Panc1 (cell line): ENCODE results near the gene NFE2L3. TPM values are rescaled to one million over a fixed set of nuclear protein-coding genes. Genes with fewer than 3 reads are reported as not detected.

Source experiments
- ATAC-seq: fragments of 200-7000 bp; cut with Tn5 transposase; 2 replicates; pipeline ENCODE4 v1.9.1; 2020; ENCODE audit warnings: mild to moderate bottlenecking, moderate library complexity
- BruUV-seq: library from RNA; stranded (reverse); fragments of 400-500 nt; replicated peaks from 2 replicates; lab custom pipeline; 2021; lab: Mats Ljungman, UMichigan
- CTCF ChIA-PET: fragments of 300-600 bp; sonication (Branson Sonifier 250); formaldehyde crosslinking; loops from one replicate; lab custom pipeline; 2022; ENCODE audit warnings: antibody characterized with exemption; lab: Charles Lee
- POLR2A ChIA-PET: fragments of 300-600 bp; sonication (Branson Sonifier 250); formaldehyde crosslinking; loops from one replicate; lab custom pipeline; 2022; ENCODE audit warnings: antibody characterized with exemption; lab: Charles Lee
- DNase-seq: peaks from one replicate; pipeline ENCODE4 v3.0.0-alpha.2; 2010; ENCODE audit warnings: low read depth, low spot score
- H3K27ac ChIP-seq: 2 replicates; pipeline ENCODE4 v1.5.1; 2011; ENCODE audit warnings: mild to moderate bottlenecking, low read length, inconsistent platforms
- H3K27me3 ChIP-seq: fragments of 200-500 bp; sonication (Bioruptor generic); 2 replicates; pipeline ENCODE4 v1.6.0; 2014; ENCODE audit warnings: low read length, inconsistent platforms; ENCODE audit not compliant: control insufficient read depth, insufficient read depth
- H3K36me3 ChIP-seq: fragments of 200-500 bp; sonication (Bioruptor generic); 2 replicates; pipeline ENCODE4 v1.5.1; 2014; ENCODE audit warnings: inconsistent platforms, mild to moderate bottlenecking, low read length, moderate library complexity; ENCODE audit not compliant: control insufficient read depth, insufficient read depth
- H3K4me1 ChIP-seq: 2 replicates; pipeline ENCODE4 v1.5.1; 2011; ENCODE audit warnings: inconsistent platforms, mild to moderate bottlenecking, low read length, moderate library complexity; ENCODE audit not compliant: control insufficient read depth, insufficient read depth
- H3K4me3 ChIP-seq, 2 experiments: 2 replicates each; pipeline ENCODE4 v1.5.1; 2011 to 2012; ENCODE audit warnings: low read depth in 2 of 2, low read length in 2 of 2, mild to moderate bottlenecking in 2 of 2, inconsistent platforms in 1 of 2, moderate library complexity in 1 of 2
- H3K9me3 ChIP-seq: fragments of 200-500 bp; sonication (Bioruptor generic); 2 replicates; pipeline ENCODE4 v1.5.1; 2014; ENCODE audit warnings: low read depth, mild to moderate bottlenecking, inconsistent platforms, low read length, moderate library complexity; ENCODE audit not compliant: control insufficient read depth, insufficient read depth
- POLR2AphosphoS5 ChIP-seq: IDR thresholded peaks from 2 replicates; pipeline ENCODE4 v1.6.1; 2012; ENCODE audit warnings: mild to moderate bottlenecking, low read depth, low read length, moderate library complexity
- SIN3A ChIP-seq: IDR thresholded peaks from 2 replicates; pipeline ENCODE4 v1.6.1; 2012; ENCODE audit warnings: low read depth, mild to moderate bottlenecking, low read length, moderate library complexity, borderline replicate concordance; ENCODE audit not compliant: insufficient read depth
- TCF7L2 ChIP-seq: IDR thresholded peaks from 2 replicates; pipeline ENCODE4 v1.6.1; 2011; ENCODE audit warnings: mild to moderate bottlenecking, low read depth, low read length, inconsistent platforms
- in situ Hi-C: cut with HindIII; loops from 2 replicates; pipeline ENCODE4 v1.10.0; 2016; ENCODE audit warnings: low sequenced_read_pairs, low pct_unique_long_range_greater_than_20kb
- intact Hi-C: fragments of 100-400 bp; cut with micrococcal nuclease; formaldehyde crosslinking; loops from one replicate; pipeline ENCODE4 v1.10.0; 2022; ENCODE audit not compliant: unreplicated experiment
- total RNA-seq: library from RNA; stranded (reverse); gene quantifications from one replicate; pipeline ENCODE4 v1.2.1, GENCODE V29; 2021; ENCODE audit not compliant: unreplicated experiment
- TF ChIP-seq, protein P1 (sequence below): fragments of 450-650 bp; IDR thresholded peaks from 2 replicates; pipeline ENCODE4 v1.5.1; 2017; ENCODE audit warnings: mild to moderate bottlenecking
- TF ChIP-seq, protein P2 (sequence below), 2 experiments: IDR thresholded peaks; 2 replicates each; pipeline ENCODE4 v1.6.1; 2011 to 2012; ENCODE audit warnings: low read depth in 2 of 2, control low read depth in 1 of 2, low read length in 1 of 2, mild to moderate bottlenecking in 1 of 2, moderate library complexity in 1 of 2; ENCODE audit not compliant: insufficient read depth in 1 of 2

NFE2L3 gene
- total RNA-seq, 1 experiment from 2014 or later, result 78.5 TPM

DNA sequence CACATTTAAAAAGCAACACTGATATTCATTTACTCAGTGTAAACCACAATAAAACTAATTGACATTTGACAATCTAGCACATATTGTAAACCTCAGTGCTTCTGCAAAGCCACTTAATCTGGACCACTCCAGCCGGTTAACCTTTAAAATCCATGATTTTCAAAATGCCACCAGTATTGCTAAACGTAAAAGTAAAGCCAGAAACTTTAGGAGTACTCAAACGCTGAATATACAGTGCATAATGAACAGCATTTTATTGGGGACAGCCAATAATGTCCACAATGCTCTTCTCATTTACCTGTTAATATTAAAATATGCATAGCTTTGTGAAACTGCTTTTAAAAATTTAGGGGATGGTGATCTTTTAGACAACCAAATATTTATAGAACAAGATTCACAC lies 37.7 kb downstream of the NFE2L3 start:
- Histone ChIP-seq H3K4me3 (no peak overlapping the region), H3K27ac (0 out of 2 replicates have a peak overlapping the region, but pooled peaks have one; percentile 44), H3K27me3 (no peaks in the 10 kb centered on the region), H3K36me3 (peaks cover 56% of the 10 kb centered on the region), H3K9me3 (no peaks in the 10 kb centered on the region), H3K4me1 (peaks cover 96% of the 10 kb centered on the region)
- TF ChIP-seq SIN3A, result no peak
- no peak for TF ChIP-seq TCF7L2
- TF ChIP-seq POLR2AphosphoS5, result no peak
- TF ChIP-seq, protein P1, sequence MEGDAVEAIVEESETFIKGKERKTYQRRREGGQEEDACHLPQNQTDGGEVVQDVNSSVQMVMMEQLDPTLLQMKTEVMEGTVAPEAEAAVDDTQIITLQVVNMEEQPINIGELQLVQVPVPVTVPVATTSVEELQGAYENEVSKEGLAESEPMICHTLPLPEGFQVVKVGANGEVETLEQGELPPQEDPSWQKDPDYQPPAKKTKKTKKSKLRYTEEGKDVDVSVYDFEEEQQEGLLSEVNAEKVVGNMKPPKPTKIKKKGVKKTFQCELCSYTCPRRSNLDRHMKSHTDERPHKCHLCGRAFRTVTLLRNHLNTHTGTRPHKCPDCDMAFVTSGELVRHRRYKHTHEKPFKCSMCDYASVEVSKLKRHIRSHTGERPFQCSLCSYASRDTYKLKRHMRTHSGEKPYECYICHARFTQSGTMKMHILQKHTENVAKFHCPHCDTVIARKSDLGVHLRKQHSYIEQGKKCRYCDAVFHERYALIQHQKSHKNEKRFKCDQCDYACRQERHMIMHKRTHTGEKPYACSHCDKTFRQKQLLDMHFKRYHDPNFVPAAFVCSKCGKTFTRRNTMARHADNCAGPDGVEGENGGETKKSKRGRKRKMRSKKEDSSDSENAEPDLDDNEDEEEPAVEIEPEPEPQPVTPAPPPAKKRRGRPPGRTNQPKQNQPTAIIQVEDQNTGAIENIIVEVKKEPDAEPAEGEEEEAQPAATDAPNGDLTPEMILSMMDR, result no peak
- TF ChIP-seq, protein P2, sequence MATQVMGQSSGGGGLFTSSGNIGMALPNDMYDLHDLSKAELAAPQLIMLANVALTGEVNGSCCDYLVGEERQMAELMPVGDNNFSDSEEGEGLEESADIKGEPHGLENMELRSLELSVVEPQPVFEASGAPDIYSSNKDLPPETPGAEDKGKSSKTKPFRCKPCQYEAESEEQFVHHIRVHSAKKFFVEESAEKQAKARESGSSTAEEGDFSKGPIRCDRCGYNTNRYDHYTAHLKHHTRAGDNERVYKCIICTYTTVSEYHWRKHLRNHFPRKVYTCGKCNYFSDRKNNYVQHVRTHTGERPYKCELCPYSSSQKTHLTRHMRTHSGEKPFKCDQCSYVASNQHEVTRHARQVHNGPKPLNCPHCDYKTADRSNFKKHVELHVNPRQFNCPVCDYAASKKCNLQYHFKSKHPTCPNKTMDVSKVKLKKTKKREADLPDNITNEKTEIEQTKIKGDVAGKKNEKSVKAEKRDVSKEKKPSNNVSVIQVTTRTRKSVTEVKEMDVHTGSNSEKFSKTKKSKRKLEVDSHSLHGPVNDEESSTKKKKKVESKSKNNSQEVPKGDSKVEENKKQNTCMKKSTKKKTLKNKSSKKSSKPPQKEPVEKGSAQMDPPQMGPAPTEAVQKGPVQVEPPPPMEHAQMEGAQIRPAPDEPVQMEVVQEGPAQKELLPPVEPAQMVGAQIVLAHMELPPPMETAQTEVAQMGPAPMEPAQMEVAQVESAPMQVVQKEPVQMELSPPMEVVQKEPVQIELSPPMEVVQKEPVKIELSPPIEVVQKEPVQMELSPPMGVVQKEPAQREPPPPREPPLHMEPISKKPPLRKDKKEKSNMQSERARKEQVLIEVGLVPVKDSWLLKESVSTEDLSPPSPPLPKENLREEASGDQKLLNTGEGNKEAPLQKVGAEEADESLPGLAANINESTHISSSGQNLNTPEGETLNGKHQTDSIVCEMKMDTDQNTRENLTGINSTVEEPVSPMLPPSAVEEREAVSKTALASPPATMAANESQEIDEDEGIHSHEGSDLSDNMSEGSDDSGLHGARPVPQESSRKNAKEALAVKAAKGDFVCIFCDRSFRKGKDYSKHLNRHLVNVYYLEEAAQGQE (IDR thresholded peaks at IDR 0.05; ENCODE audit: insufficient read depth in 1 of 2, low read depth in 2 of 2, low read length in 1 of 2), result no peak
- no TSS peak for BruUV-seq
- ChIA-PET CTCF (no interaction called here), POLR2A (interaction anchor here (0.6 kb wide), 1 partner anchor 217 kb away, joined by 12 read pairs; no protein-coding TSS in a partner anchor)
- DNase-seq, result no peak
- intact Hi-C loops (loop anchor here (10.0 kb wide), 2 partner anchors 95 to 175 kb away; no protein-coding TSS in a partner anchor), in situ Hi-C loops (no loop called here)
- no peak for ATAC-seq

DNA sequence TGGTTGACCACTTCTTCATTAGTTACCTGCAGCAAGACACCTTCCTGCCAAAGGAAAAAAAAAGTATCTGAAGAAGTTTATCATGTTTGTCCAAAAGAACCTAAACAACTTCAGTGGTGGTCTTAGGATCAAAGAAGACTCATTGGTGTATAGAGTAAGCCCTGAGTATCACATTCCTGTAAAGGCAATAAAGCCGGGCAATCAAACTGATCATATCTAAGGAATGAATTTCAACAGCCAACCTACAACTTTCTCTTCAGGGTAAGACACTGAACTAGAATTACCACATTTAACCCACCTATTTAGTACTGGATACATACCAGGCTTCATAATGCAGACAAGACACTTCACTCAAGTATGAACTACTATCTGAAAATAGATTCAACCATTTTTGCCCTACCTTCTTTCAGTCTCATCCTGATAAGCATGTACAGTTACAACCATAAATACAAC lies 38.4 kb downstream of the NFE2L3 start:
- H3K27me3 ChIP-seq, result no peaks in the 10 kb centered on the region
- H3K4me3 ChIP-seq, result no peak overlapping the region
- H3K27ac ChIP-seq, result peak overlapping the region; percentile 3; the same call in 1 of the 2 replicates
- POLR2A ChIA-PET, result interaction anchor here (0.7 to 1.4 kb wide), 3 partner anchors 8 to 100 kb away, joined by 3 to 6 read pairs (median 4); no protein-coding TSS in a partner anchor
- no TSS peak for BruUV-seq
- H3K9me3 ChIP-seq, result no peaks in the 10 kb centered on the region
- in situ Hi-C loops, result no loop called here
- ATAC-seq (no peak), DNase-seq (no peak)
- TF ChIP-seq POLR2AphosphoS5, result peak; percentile 58; the same call in 1 of the 2 replicates
- no peak for TF ChIP-seq SIN3A
- no peak for TF ChIP-seq TCF7L2
- CTCF ChIA-PET, result no interaction called here
- intact Hi-C loops, result no loop called here
- H3K4me1 ChIP-seq, result peaks cover 98% of the 10 kb centered on the region
- peaks cover 61% of the 10 kb centered on the region for H3K36me3 ChIP-seq

DNA sequence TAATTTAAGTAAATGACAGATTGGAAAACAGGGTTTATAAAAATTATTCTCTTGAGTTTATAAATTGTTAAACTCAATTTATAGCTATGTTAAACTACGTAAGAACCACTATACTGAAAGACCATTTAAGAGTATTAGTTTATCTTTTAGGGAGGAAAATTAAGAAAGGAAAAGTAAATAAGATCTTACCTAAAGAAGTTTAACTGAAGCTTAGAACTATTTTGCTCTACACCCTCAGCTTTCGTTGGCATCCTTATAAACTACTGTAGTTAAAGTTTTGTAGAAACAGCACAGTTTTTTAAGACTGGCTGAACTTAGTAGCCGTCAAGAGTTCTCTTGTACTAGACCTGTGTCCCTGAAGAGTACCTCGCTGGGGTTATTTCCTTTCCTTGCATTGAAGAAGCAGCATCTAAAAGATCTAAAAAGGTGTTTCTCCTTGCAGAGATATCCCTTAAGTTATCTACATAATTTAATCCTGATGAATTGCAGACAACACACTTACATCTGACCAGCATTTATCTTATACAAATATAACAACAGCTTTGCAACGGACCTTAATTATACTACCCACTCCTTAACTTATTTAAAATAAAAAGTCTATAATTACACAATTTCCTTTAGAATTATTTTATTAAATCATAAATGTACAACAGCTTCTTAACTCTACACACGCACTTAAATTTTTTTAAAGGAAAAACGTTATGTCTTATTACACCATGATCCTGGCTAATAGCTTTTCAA lies 39.4 kb downstream of the NFE2L3 start:
- ATAC-seq (no peak), DNase-seq (no peak)
- in situ Hi-C loops (no loop called here), intact Hi-C loops (no loop called here)
- TF ChIP-seq, protein P2 (IDR thresholded peaks at IDR 0.05; ENCODE audit: insufficient read depth in 1 of 2, low read depth in 2 of 2, low read length in 1 of 2), result no peak
- TF ChIP-seq, protein P1, result no peak
- TF ChIP-seq TCF7L2, result no peak
- no peak for TF ChIP-seq POLR2AphosphoS5
- no peak for TF ChIP-seq SIN3A
- peak overlapping the region; percentile 48; the same call in 1 of the 2 replicates for H3K27ac ChIP-seq
- no TSS peak for BruUV-seq
- H3K9me3 ChIP-seq, result no peaks in the 10 kb centered on the region
- H3K36me3 ChIP-seq, result peaks cover 71% of the 10 kb centered on the region
- H3K27me3 ChIP-seq, result no peaks in the 10 kb centered on the region
- H3K4me3 ChIP-seq, result no peak overlapping the region
- ChIA-PET POLR2A (interaction anchor here (0.6 to 1.4 kb wide), 5 partner anchors 9 to 277 kb away, joined by 3 to 6 read pairs (median 4); no protein-coding TSS in a partner anchor), CTCF (no interaction called here)
- peaks cover 99% of the 10 kb centered on the region for H3K4me1 ChIP-seq
